ENCODE data around the gene TOR2A.

The TOR2A gene

DNA sequence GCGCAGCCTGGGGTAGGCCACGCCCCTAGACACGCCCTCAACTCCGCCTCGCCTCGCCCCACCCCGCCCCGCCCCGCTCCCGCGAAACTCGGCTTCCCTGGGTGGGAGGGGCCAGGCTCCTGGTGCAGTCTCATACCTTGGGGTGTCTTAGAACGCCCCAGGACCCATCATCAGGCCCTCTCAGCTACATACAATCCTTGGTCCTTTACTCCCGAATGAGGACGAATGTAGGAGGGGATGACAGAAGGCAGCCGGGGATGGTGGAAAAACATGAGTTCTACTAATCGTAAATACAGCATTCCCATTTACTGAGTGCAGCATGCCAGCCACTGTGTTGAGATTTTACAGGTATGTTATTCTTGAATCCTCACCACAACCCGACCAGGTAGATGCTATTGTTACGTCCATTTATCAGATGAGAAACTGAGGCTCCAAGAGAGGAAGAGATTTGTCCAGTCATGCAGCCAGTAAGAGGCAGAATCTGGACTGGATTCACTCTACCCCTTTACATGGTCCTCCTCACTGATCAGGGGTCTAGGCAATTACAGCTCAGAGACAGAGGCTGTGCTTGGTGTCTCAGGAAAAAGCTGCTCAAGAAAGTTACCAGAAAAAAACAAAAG lies 36.6 kb upstream of the TOR2A start:
- no peak overlapping the region for H2AFZ ChIP-seq (ENCODE audit: low read length)
- H3K9me3 ChIP-seq (ENCODE audit: insufficient read depth, low read depth, low read length), result no peaks in the 10 kb centered on the region
- no peaks in the 10 kb centered on the region for H3K9me2 ChIP-seq (replicated peaks; ENCODE audit: low read depth, low read length)
- H3K4me2 ChIP-seq (ENCODE audit: low read depth, low read length, poor library complexity, severe bottlenecking), result peak overlapping the region; percentile 71
- peaks cover 92% of the 10 kb centered on the region for H3K79me2 ChIP-seq (ENCODE audit: insufficient read depth, low read length)
- H3F3A ChIP-seq (ENCODE audit: low read depth), result peaks cover 6% of the 10 kb centered on the region
- H3K4me3 ChIP-seq (ENCODE audit: low read length, poor library complexity, severe bottlenecking), result peak overlapping the region; percentile 58
- H3K27me3 ChIP-seq (ENCODE audit: insufficient read depth, low read length, poor library complexity, severe bottlenecking), result no peaks in the 10 kb centered on the region
- peaks cover 60% of the 10 kb centered on the region for H4K20me1 ChIP-seq (ENCODE audit: insufficient read depth, low read length, poor library complexity, severe bottlenecking)
- H3K4me1 ChIP-seq (ENCODE audit: insufficient read depth, low read length, poor library complexity, severe bottlenecking), result peaks cover 65% of the 10 kb centered on the region
- peaks cover 33% of the 10 kb centered on the region; the same call in 1 of the 2 replicates for H3K36me3 ChIP-seq (ENCODE audit: insufficient read depth, low read length)
- no peak overlapping the region for H3K9ac ChIP-seq (ENCODE audit: low read depth, low read length, poor library complexity, severe bottlenecking)
- TF ChIP-seq CTCF (conservative IDR thresholded peaks at IDR 0.05; ENCODE audit: low read length), result no peak
- TF ChIP-seq EZH2phosphoT487 (IDR thresholded peaks at IDR 0.05; ENCODE audit: borderline replicate concordance), result no peak

DNA sequence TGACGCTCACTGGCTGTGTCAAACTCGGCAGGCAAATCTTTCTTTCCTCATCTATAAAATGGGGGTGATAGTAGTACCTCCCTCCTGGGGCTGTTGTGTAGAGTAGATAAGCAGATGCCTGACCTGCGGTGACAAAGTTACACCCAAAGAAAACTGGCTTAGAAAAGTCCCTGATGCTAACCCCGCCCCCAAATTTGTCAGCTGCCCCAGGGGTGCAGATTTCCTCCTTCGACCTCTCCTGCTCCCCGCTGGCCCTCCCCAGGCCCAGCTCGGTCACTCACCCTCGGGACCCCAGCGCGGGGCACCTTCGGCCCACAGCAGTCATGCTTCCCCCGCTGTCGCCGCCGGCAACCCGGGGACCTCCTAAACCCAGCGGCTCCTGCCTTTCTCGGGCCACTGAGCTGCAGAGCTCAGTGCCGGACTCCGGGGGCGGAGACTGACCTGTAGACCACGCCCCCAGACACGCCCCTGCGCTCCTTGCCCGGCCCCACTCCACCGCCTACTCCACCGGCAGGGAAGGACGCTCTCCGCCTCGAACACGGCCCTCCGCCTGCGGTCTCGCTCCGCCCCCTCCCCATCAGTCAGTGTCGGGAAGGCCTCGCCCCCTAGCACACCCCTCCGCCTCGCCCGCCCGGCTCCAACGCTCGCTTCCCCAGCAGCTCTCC lies 35.9 kb upstream of the TOR2A start:
- H3K36me3 ChIP-seq (ENCODE audit: insufficient read depth, low read length), result peaks cover 38% of the 10 kb centered on the region; the same call in 1 of the 2 replicates
- peaks cover 63% of the 10 kb centered on the region for H4K20me1 ChIP-seq (ENCODE audit: insufficient read depth, low read length, poor library complexity, severe bottlenecking)
- no peaks in the 10 kb centered on the region for H3K9me3 ChIP-seq (ENCODE audit: insufficient read depth, low read depth, low read length)
- H3K4me2 ChIP-seq (ENCODE audit: low read depth, low read length, poor library complexity, severe bottlenecking), result peak overlapping the region; percentile 79
- H2AFZ ChIP-seq (ENCODE audit: low read length), result no peak overlapping the region
- peak overlapping the region; percentile 51 for H3K9ac ChIP-seq (ENCODE audit: low read depth, low read length, poor library complexity, severe bottlenecking)
- no peaks in the 10 kb centered on the region for H3K27me3 ChIP-seq (ENCODE audit: insufficient read depth, low read length, poor library complexity, severe bottlenecking)
- H3K4me3 ChIP-seq (ENCODE audit: low read length, poor library complexity, severe bottlenecking), result peak overlapping the region; percentile 68
- no peak for TF ChIP-seq CTCF (conservative IDR thresholded peaks at IDR 0.05; ENCODE audit: low read length)
- TF ChIP-seq EZH2phosphoT487 (IDR thresholded peaks at IDR 0.05; ENCODE audit: borderline replicate concordance), result no peak
- peaks cover 90% of the 10 kb centered on the region for H3K79me2 ChIP-seq (ENCODE audit: insufficient read depth, low read length)
- peaks cover 6% of the 10 kb centered on the region for H3F3A ChIP-seq (ENCODE audit: low read depth)
- H3K4me1 ChIP-seq (ENCODE audit: insufficient read depth, low read length, poor library complexity, severe bottlenecking), result peaks cover 65% of the 10 kb centered on the region
- H3K9me2 ChIP-seq (replicated peaks; ENCODE audit: low read depth, low read length), result no peaks in the 10 kb centered on the region

- peaks cover 42% of the 10 kb centered on the region; the same call in 1 of the 2 replicates for H3K36me3 ChIP-seq (ENCODE audit: insufficient read depth, low read length)
- no peaks in the 10 kb centered on the region for H3K9me3 ChIP-seq (ENCODE audit: insufficient read depth, low read depth, low read length)
- peaks cover 65% of the 10 kb centered on the region for H3K4me1 ChIP-seq (ENCODE audit: insufficient read depth, low read length, poor library complexity, severe bottlenecking)
- peak overlapping the region; percentile 79 for H3K4me2 ChIP-seq (ENCODE audit: low read depth, low read length, poor library complexity, severe bottlenecking)
- peak overlapping the region; percentile 51 for H3K9ac ChIP-seq (ENCODE audit: low read depth, low read length, poor library complexity, severe bottlenecking)
- H3K79me2 ChIP-seq (ENCODE audit: insufficient read depth, low read length), result peaks cover 90% of the 10 kb centered on the region
- no peak overlapping the region for H2AFZ ChIP-seq (ENCODE audit: low read length)
- H3K9me2 ChIP-seq (replicated peaks; ENCODE audit: low read depth, low read length), result no peaks in the 10 kb centered on the region
- peak overlapping the region; percentile 68 for H3K4me3 ChIP-seq (ENCODE audit: low read length, poor library complexity, severe bottlenecking)
- no peak for TF ChIP-seq CTCF (conservative IDR thresholded peaks at IDR 0.05; ENCODE audit: low read length)
- TF ChIP-seq EZH2phosphoT487 (IDR thresholded peaks at IDR 0.05; ENCODE audit: borderline replicate concordance), result no peak
- H3K27me3 ChIP-seq (ENCODE audit: insufficient read depth, low read length, poor library complexity, severe bottlenecking), result no peaks in the 10 kb centered on the region
- H3F3A ChIP-seq (ENCODE audit: low read depth), result peaks cover 6% of the 10 kb centered on the region
- H4K20me1 ChIP-seq (ENCODE audit: insufficient read depth, low read length, poor library complexity, severe bottlenecking), result peaks cover 61% of the 10 kb centered on the region
Observed at GRCh38 chr9:127770583-127770904, 35.5 kb upstream of the TOR2A start.

All from Loucy (cell line).